HepG2 (cell line): ENCODE measurements around the gene DISP1. TPM values are rescaled to one million over a fixed set of nuclear protein-coding genes. Genes with fewer than 3 reads are reported as not detected.

Source experiments
- ARID4A ChIP-seq: sonication (generic); formaldehyde crosslinking; IDR thresholded peaks from 2 replicates; pipeline ENCODE4 v1.5.0; 2020; ENCODE audit warnings: mild to moderate bottlenecking, missing genetic modification reagents, borderline replicate concordance
- ATF3 ChIP-seq: sonication (generic); formaldehyde crosslinking; IDR thresholded peaks from 2 replicates; pipeline ENCODE4 v1.4.0; 2020; ENCODE audit warnings: missing genetic modification reagents
- KDM3A ChIP-seq: IDR thresholded peaks from 2 replicates; pipeline ENCODE4 v1.6.1; 2018; ENCODE audit warnings: low read depth, missing compliant biosample characterization
- NFRKB ChIP-seq: fragments of 450-650 bp; IDR thresholded peaks from 2 replicates; pipeline ENCODE4 v1.6.1; 2017
- NR3C1 ChIP-seq: sonication (generic); formaldehyde crosslinking; IDR thresholded peaks from 2 replicates; pipeline ENCODE4 v1.4.0; 2020; ENCODE audit warnings: missing genetic modification reagents
- PAXIP1 ChIP-seq: sonication (generic); formaldehyde crosslinking; conservative IDR thresholded peaks from 2 replicates; pipeline ENCODE4 v1.4.0; 2020; ENCODE audit warnings: mild to moderate bottlenecking, missing genetic modification reagents, moderate library complexity
- SMAD1 ChIP-seq: sonication (generic); formaldehyde crosslinking; IDR thresholded peaks from 2 replicates; pipeline ENCODE4 v1.4.0; 2020; ENCODE audit warnings: missing genetic modification reagents, low read depth, mild to moderate bottlenecking, borderline replicate concordance
- THRA ChIP-seq: sonication (generic); formaldehyde crosslinking; IDR thresholded peaks from 2 replicates; pipeline ENCODE4 v1.4.0; 2020; ENCODE audit warnings: missing genetic modification reagents, borderline replicate concordance
- THYN1 ChIP-seq: sonication (generic); formaldehyde crosslinking; IDR thresholded peaks from 2 replicates; pipeline ENCODE4 v1.8.1; 2023; ENCODE audit warnings: low read depth, mild to moderate bottlenecking, moderate library complexity, missing genetic modification reagents, borderline replicate concordance
- ZBTB7B ChIP-seq: sonication (generic); formaldehyde crosslinking; IDR thresholded peaks from 2 replicates; pipeline ENCODE4 v1.4.0; 2020; ENCODE audit warnings: missing genetic modification reagents
- ZC3H13 ChIP-seq: sonication (generic); formaldehyde crosslinking; IDR thresholded peaks from 2 replicates; pipeline ENCODE4 v1.8.1; 2023; ENCODE audit warnings: mild to moderate bottlenecking, missing genetic modification reagents, moderate library complexity
- ZNF24 ChIP-seq: fragments of 450-650 bp; IDR thresholded peaks from 2 replicates; pipeline ENCODE4 v1.6.1; 2017; ENCODE audit warnings: antibody characterized with exemption, mild to moderate bottlenecking
- ZNF644 ChIP-seq: IDR thresholded peaks from 2 replicates; pipeline ENCODE4 v1.6.1; 2016; ENCODE audit warnings: low read depth
- ZNF7 ChIP-seq: IDR thresholded peaks from 2 replicates; pipeline ENCODE4 v1.6.1; 2016; ENCODE audit warnings: missing biosample characterization, missing genetic modification reagents
- ZNF850 ChIP-seq: sonication (generic); formaldehyde crosslinking; conservative IDR thresholded peaks from 2 replicates; pipeline ENCODE4 v1.9.0; 2021; ENCODE audit warnings: mild to moderate bottlenecking, missing genetic modification reagents
- ZUFSP ChIP-seq: sonication (generic); formaldehyde crosslinking; IDR thresholded peaks from 2 replicates; pipeline ENCODE4 v1.9.0; 2021; ENCODE audit warnings: missing genetic modification reagents, mild to moderate bottlenecking, borderline replicate concordance
- polyA plus RNA-seq, 8 experiments: library from polyadenylated mRNA; depleted of rRNA in 3 of 8; stranded (reverse) in 7 of 8; unstranded in 1 of 8; fragments of >200 nt; fragmentation: Illumina TruSeq in 4 of 8; extraction: Trizol in 4 of 8; gene quantifications; 2 replicates each; pipeline versions ENCODE4 v1.2.1 to v1.2.3, GENCODE V29; 2011 to 2016; ENCODE audit warnings: low read depth in 4 of 8, missing spikeins in 1 of 8, mixed read lengths in 1 of 8; ENCODE audit not compliant: insufficient read depth in 1 of 8
- total RNA-seq, 5 experiments: library from RNA; depleted of rRNA; stranded (reverse); fragments of >200 nt; fragmentation: Illumina TruSeq; extraction: Trizol; gene quantifications; 2 replicates each; pipeline ENCODE4 v1.2.3, GENCODE V29; 2016; ENCODE audit warnings: low read depth in 1 of 5

Gene DISP1
- total and polyA plus RNA-seq, 2 of the 13 experiments (the other 11 are each of a cell fraction or from before 2014, with no cell fraction given) = 1.9 to 2.0 TPM

GRCh38 chr1:222814536-222815439 lies at the start of gene DISP1 (continued):
- TF ChIP-seq ZNF644 (CRISPR knock-in tag) (no peak), THRA (CRISPR knock-in tag) (no peak), ZUFSP (CRISPR knock-in tag) (no peak), NFRKB (no peak), ZNF850 (CRISPR knock-in tag) (no peak), ZC3H13 (CRISPR knock-in tag) (no peak), ATF3 (no peak), ZNF24 (no peak), THYN1 (no peak), ZBTB7B (CRISPR knock-in tag) (0 out of 2 replicates have a peak, but pooled peaks have one; percentile 29), PAXIP1 (CRISPR knock-in tag) (0 out of 2 replicates have a peak, but pooled peaks have one; percentile 37), ARID4A (CRISPR knock-in tag) (peak; percentile 78; the same call in 1 of the 2 replicates), ZNF7 (CRISPR knock-in tag) (peak; percentile 49; the same call in 1 of the 2 replicates), NR3C1 (CRISPR knock-in tag) (no peak), KDM3A (CRISPR knock-in tag) (peak; percentile 31; the same call in 1 of the 2 replicates), SMAD1 (CRISPR knock-in tag) (no peak)
